ENCODE measurements around the gene GGCX. TPM values are rescaled to one million over a fixed set of nuclear protein-coding genes. Genes with fewer than 3 reads are reported as not detected.
A peak's percentile ranks its signal among the peaks of the same experiment; 100 is the strongest.
"Not testable (repeated sequence)": the region's sequence is repeated elsewhere in the genome, so short reads cannot be mapped to it uniquely, and the experiment has no call there.

The GGCX gene
- total RNA-seq, 2 experiments from 2014 or later, result 26.0 to 26.7 TPM

- Mint-ChIP-seq H3K4me1 (no peaks in the 10 kb centered on the region), H3K27me3 (no peaks in the 10 kb centered on the region), H3K36me3 (peaks cover 20% of the 10 kb centered on the region), H3K27ac (no peak overlapping the region), H3K9me3 (ENCODE audit: low read depth) (no peaks in the 10 kb centered on the region), H3K4me3 (no peak overlapping the region)
- DNase-seq, result no peak
- ATAC-seq, result no peak
- CTCF ChIA-PET, result interaction anchor here (1.0 to 22.1 kb wide), 11 partner anchors 8 to 223 kb away, joined by 3 to 458 read pairs (median 5); partner anchors contain the start of genes GGCX, MAT2A, RNF181 and SH2D6
Observed at GRCh38 chr2:85550486-85550885, 10.8 kb downstream of the GGCX start.

GRCh38 chr2:85549826-85550225, 11.5 kb downstream of the GGCX start:
- no peak overlapping the region for H3K4me3 Mint-ChIP-seq

GRCh38 chr2:85549095-85549494, 12.2 kb downstream of the GGCX start:
- peaks cover 5% of the 10 kb centered on the region for H3K4me1 Mint-ChIP-seq
- ATAC-seq (no peak), DNase-seq (no peak)
- CTCF ChIA-PET, result interaction anchor here (0.6 to 22.1 kb wide), 8 partner anchors 8 to 195 kb away, joined by 3 to 458 read pairs (median 4); partner anchors contain the start of genes ELMOD3, MAT2A, RETSAT and SH2D6
- no peak overlapping the region for H3K27ac Mint-ChIP-seq
- H3K9me3 Mint-ChIP-seq (ENCODE audit: low read depth), result no peaks in the 10 kb centered on the region
- H3K4me3 Mint-ChIP-seq, result no peak overlapping the region
- peaks cover 29% of the 10 kb centered on the region for H3K36me3 Mint-ChIP-seq
- no peaks in the 10 kb centered on the region for H3K27me3 Mint-ChIP-seq

More at GRCh38 chr2:85549826-85550225, 11.5 kb downstream of the GGCX start:
- CTCF ChIA-PET, result interaction anchor here (1.0 to 22.1 kb wide), 6 partner anchors 9 to 158 kb away, joined by 4 to 458 read pairs (median 21); partner anchors contain the start of genes GGCX, MAT2A and SH2D6
- H3K27ac Mint-ChIP-seq, result no peak overlapping the region
- H3K36me3 Mint-ChIP-seq, result peaks cover 26% of the 10 kb centered on the region
- H3K9me3 Mint-ChIP-seq (ENCODE audit: low read depth), result no peaks in the 10 kb centered on the region
- H3K27me3 Mint-ChIP-seq, result no peaks in the 10 kb centered on the region
- H3K4me1 Mint-ChIP-seq, result peaks cover 2% of the 10 kb centered on the region
- ATAC-seq (no peak), DNase-seq (no peak)

- H3K27me3 Mint-ChIP-seq, result no peaks in the 10 kb centered on the region
- peak overlapping the region; percentile 61 for H3K27ac Mint-ChIP-seq
- no peak for ATAC-seq
- no peak for DNase-seq
- H3K4me3 Mint-ChIP-seq, result no peak overlapping the region
- H3K9me3 Mint-ChIP-seq (ENCODE audit: low read depth), result no peaks in the 10 kb centered on the region
- peaks cover 8% of the 10 kb centered on the region for H3K4me1 Mint-ChIP-seq
- peaks cover 32% of the 10 kb centered on the region for H3K36me3 Mint-ChIP-seq
- CTCF ChIA-PET, result interaction anchor here (0.8 to 22.1 kb wide), 6 partner anchors 8 to 194 kb away, joined by 3 to 458 read pairs (median 4); partner anchors contain the start of genes ELMOD3, MAT2A, RETSAT and SH2D6
Observed at GRCh38 chr2:85548608-85548900, 12.7 kb downstream of the GGCX start.

GRCh38 chr2:85547859-85548607, 13.3 kb downstream of the GGCX start:
- DNase-seq (no peak), ATAC-seq (no peak)
- H3K4me3 Mint-ChIP-seq, result no peak overlapping the region
- H3K4me1 Mint-ChIP-seq, result peaks cover 11% of the 10 kb centered on the region
- H3K9me3 Mint-ChIP-seq (ENCODE audit: low read depth), result no peaks in the 10 kb centered on the region
- H3K27ac Mint-ChIP-seq, result peak overlapping the region; percentile 61
- CTCF ChIA-PET, result interaction anchor here (0.8 to 22.1 kb wide), 6 partner anchors 8 to 193 kb away, joined by 3 to 458 read pairs (median 4); partner anchors contain the start of genes ELMOD3, MAT2A, RETSAT and SH2D6
- peaks cover 35% of the 10 kb centered on the region for H3K36me3 Mint-ChIP-seq
- H3K27me3 Mint-ChIP-seq, result no peaks in the 10 kb centered on the region

- Mint-ChIP-seq H3K36me3 (peaks cover 41% of the 10 kb centered on the region), H3K4me3 (no peak overlapping the region), H3K27me3 (no peaks in the 10 kb centered on the region), H3K4me1 (peaks cover 18% of the 10 kb centered on the region), H3K27ac (peak overlapping the region; percentile 52), H3K9me3 (ENCODE audit: low read depth) (no peaks in the 10 kb centered on the region)
- ATAC-seq, result no peak
- CTCF ChIA-PET, result interaction anchor here (1.2 to 22.1 kb wide), 2 partner anchors 89 to 118 kb away, joined by 4 to 458 read pairs; partner anchors contain the start of gene SH2D6
- no peak for DNase-seq
Observed at GRCh38 chr2:85547089-85547858, 14.0 kb downstream of the GGCX start.

GRCh38 chr2:85545780-85546240, 15.5 kb downstream of the GGCX start:
- H3K36me3 Mint-ChIP-seq, result peaks cover 51% of the 10 kb centered on the region

GRCh38 chr2:85544915-85545779, 16.1 kb downstream of the GGCX start:
- not testable (repeated sequence) for H3K27me3 Mint-ChIP-seq; DNase-seq; H3K9me3 Mint-ChIP-seq (ENCODE audit: low read depth); ATAC-seq; H3K27ac Mint-ChIP-seq; H3K4me3 Mint-ChIP-seq
- H3K36me3 Mint-ChIP-seq, result peaks cover 56% of the 10 kb centered on the region
- peaks cover 37% of the 10 kb centered on the region for H3K4me1 Mint-ChIP-seq
- CTCF ChIA-PET, result interaction anchor here (1.2 to 22.1 kb wide), 2 partner anchors 11 to 116 kb away, joined by 4 to 458 read pairs; partner anchors contain the start of gene SH2D6

More at GRCh38 chr2:85545780-85546240, 15.5 kb downstream of the GGCX start:
- ATAC-seq, result no peak
- Mint-ChIP-seq H3K4me3 (no peak overlapping the region), H3K27me3 (no peaks in the 10 kb centered on the region), H3K9me3 (ENCODE audit: low read depth) (no peaks in the 10 kb centered on the region), H3K27ac (no peak overlapping the region), H3K4me1 (peaks cover 33% of the 10 kb centered on the region)
- CTCF ChIA-PET, result interaction anchor here (1.2 to 22.1 kb wide), 2 partner anchors 10 to 117 kb away, joined by 4 to 458 read pairs; partner anchors contain the start of gene SH2D6
- DNase-seq, result no peak

GRCh38 chr2:85544254-85544691, 17.0 kb downstream of the GGCX start:
- H3K27me3 Mint-ChIP-seq; ATAC-seq; DNase-seq; H3K4me3 Mint-ChIP-seq; H3K9me3 Mint-ChIP-seq (ENCODE audit: low read depth); H3K27ac Mint-ChIP-seq: not testable (repeated sequence)
- CTCF ChIA-PET, result interaction anchor here (22.1 kb wide), 1 partner anchor 115 kb away, joined by 458 read pairs; the partner anchor contains the start of gene SH2D6
- Mint-ChIP-seq H3K4me1 (peaks cover 37% of the 10 kb centered on the region), H3K36me3 (peaks cover 62% of the 10 kb centered on the region)

GRCh38 chr2:85542777-85543176, 18.5 kb downstream of the GGCX start:
- H3K4me3 Mint-ChIP-seq, result peak overlapping the region; percentile 96
- peak overlapping the region; percentile 50 for H3K27ac Mint-ChIP-seq

GRCh38 chr2:85541753-85542457, 19.4 kb downstream of the GGCX start:
- Mint-ChIP-seq H3K27me3 (no peaks in the 10 kb centered on the region), H3K9me3 (ENCODE audit: low read depth) (no peaks in the 10 kb centered on the region), H3K4me1 (peaks cover 45% of the 10 kb centered on the region), H3K36me3 (peaks cover 63% of the 10 kb centered on the region), H3K4me3 (peak overlapping the region; percentile 96), H3K27ac (peak overlapping the region; percentile 38)
- ATAC-seq, result no peak
- CTCF ChIA-PET, result interaction anchor here (1.3 to 22.1 kb wide), 3 partner anchors 10 to 113 kb away, joined by 3 to 458 read pairs (median 79); partner anchors contain the start of gene SH2D6
- DNase-seq, result no peak

More at GRCh38 chr2:85542777-85543176, 18.5 kb downstream of the GGCX start:
- Mint-ChIP-seq H3K4me1 (peaks cover 37% of the 10 kb centered on the region), H3K9me3 (ENCODE audit: low read depth) (no peaks in the 10 kb centered on the region), H3K36me3 (peaks cover 64% of the 10 kb centered on the region), H3K27me3 (no peaks in the 10 kb centered on the region)
- no peak for DNase-seq
- CTCF ChIA-PET, result interaction anchor here (7.8 to 22.1 kb wide), 2 partner anchors 9 to 114 kb away, joined by 79 to 458 read pairs; partner anchors contain the start of gene SH2D6
- ATAC-seq, result no peak
